Karpas-422 (cell line): ENCODE data around the gene CENPP. TPM values are rescaled to one million over a fixed set of nuclear protein-coding genes. Genes with fewer than 3 reads are reported as not detected.

Experiments used
- DNase-seq: peaks from one replicate; pipeline ENCODE4 v3.0.0-alpha.2; 2015
- H2AFZ ChIP-seq: fragments of 200-600 bp; sonication (generic); 2 replicates; pipeline ENCODE4 v1.6.1; 2014; ENCODE audit warnings: antibody characterized with exemption, low read length, mixed read lengths
- H3K27ac ChIP-seq: fragments of 200-600 bp; sonication (generic); 2 replicates; pipeline ENCODE4 v1.5.1; 2014; ENCODE audit warnings: mild to moderate bottlenecking, low read length, moderate library complexity
- H3K27me3 ChIP-seq: fragments of 200-600 bp; sonication (generic); 2 replicates; pipeline ENCODE4 v1.6.1; 2014; ENCODE audit warnings: low read length, mixed read lengths
- H3K36me3 ChIP-seq: fragments of 200-600 bp; sonication (generic); 2 replicates; pipeline ENCODE4 v1.6.1; 2014; ENCODE audit warnings: low read length, mixed read lengths; ENCODE audit not compliant: insufficient read depth
- H3K4me1 ChIP-seq: fragments of 200-600 bp; sonication (generic); 2 replicates; pipeline ENCODE4 v1.6.1; 2014; ENCODE audit warnings: mild to moderate bottlenecking, low read length, mixed read lengths
- H3K4me2 ChIP-seq: fragments of 200-600 bp; sonication (generic); 2 replicates; pipeline ENCODE4 v1.6.1; 2014; ENCODE audit warnings: low read length, low read depth, mild to moderate bottlenecking; ENCODE audit not compliant: poor library complexity, severe bottlenecking
- H3K4me3 ChIP-seq: fragments of 200-600 bp; sonication (generic); 2 replicates; pipeline ENCODE4 v1.5.1; 2014; ENCODE audit warnings: mild to moderate bottlenecking, antibody characterized with exemption, low read length, mixed read lengths
- H3K79me2 ChIP-seq: fragments of 200-600 bp; sonication (generic); 2 replicates; pipeline ENCODE4 v1.6.1; 2014; ENCODE audit warnings: mild to moderate bottlenecking, low read length, mixed read lengths
- H3K9ac ChIP-seq: fragments of 200-600 bp; sonication (generic); 2 replicates; pipeline ENCODE4 v1.6.0; 2014; ENCODE audit warnings: low read length
- H3K9me2 ChIP-seq: fragments of 200-600 bp; sonication (generic), shearing (Covaris generic); replicated peaks from 2 replicates; pipeline ENCODE4 v1.6.0; 2014; ENCODE audit warnings: mild to moderate bottlenecking, low read length, moderate library complexity; ENCODE audit not compliant: insufficient read depth
- H3K9me3 ChIP-seq: fragments of 300-700, 200-600 bp; sonication (generic); 2 replicates; pipeline ENCODE4 v1.6.1; 2014; ENCODE audit warnings: low read length, mixed read lengths
- H4K20me1 ChIP-seq: fragments of 200-600 bp; sonication (generic); 2 replicates; pipeline ENCODE4 v1.6.1; 2014; ENCODE audit warnings: mild to moderate bottlenecking, antibody characterized with exemption, low read length, low read depth; ENCODE audit not compliant: insufficient read depth
- total RNA-seq: library from RNA; depleted of rRNA; stranded (reverse); fragments of >200 nt; shearing (Covaris generic); gene quantifications from 2 replicates; pipeline ENCODE4 v1.2.3, GENCODE V29; 2014; ENCODE audit warnings: low replicate concordance

The CENPP gene
- total RNA-seq, 1 experiment from 2014 or later, result 12.6 TPM

DNA sequence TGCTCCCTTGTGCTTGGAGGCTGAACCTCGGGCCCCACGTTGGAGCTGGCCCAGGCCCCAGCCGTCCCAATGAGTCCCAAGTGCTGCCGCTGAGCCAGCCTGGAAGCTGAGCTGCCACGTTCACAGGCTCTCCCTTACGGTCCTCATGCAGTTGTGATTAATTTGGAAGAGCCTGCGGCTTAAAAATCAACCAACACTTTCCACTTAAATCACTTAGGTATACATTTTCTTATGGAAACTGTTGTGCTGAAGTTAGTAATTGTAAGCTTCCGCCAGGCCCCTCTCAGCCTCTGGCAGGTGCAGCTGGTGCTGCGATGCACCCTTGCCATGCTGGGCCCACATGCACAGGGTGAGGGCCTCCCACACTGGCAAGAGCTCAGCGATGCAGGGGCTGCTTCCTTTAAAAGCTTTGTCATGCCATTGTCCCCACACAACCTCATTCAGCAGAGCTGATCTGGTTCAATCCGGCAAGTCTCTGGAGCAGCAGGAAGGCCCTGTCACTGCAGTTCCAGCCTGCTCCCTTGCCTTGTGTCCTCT lies 283.2 kb downstream of the CENPP start:
- H3K27me3 ChIP-seq, result no peaks in the 10 kb centered on the region
- H3K9ac ChIP-seq, result no peak overlapping the region
- H3K9me3 ChIP-seq, result peaks cover 8% of the 10 kb centered on the region
- no peak overlapping the region for H3K4me3 ChIP-seq
- no peaks in the 10 kb centered on the region for H3K4me1 ChIP-seq
- no peak overlapping the region for H2AFZ ChIP-seq
- H3K4me2 ChIP-seq, result no peak overlapping the region
- H3K36me3 ChIP-seq, result peaks cover 24% of the 10 kb centered on the region
- no peaks in the 10 kb centered on the region for H4K20me1 ChIP-seq
- H3K9me2 ChIP-seq, result no peaks in the 10 kb centered on the region
- no peak overlapping the region for H3K27ac ChIP-seq
- no peak for DNase-seq
- H3K79me2 ChIP-seq, result no peaks in the 10 kb centered on the region

DNA sequence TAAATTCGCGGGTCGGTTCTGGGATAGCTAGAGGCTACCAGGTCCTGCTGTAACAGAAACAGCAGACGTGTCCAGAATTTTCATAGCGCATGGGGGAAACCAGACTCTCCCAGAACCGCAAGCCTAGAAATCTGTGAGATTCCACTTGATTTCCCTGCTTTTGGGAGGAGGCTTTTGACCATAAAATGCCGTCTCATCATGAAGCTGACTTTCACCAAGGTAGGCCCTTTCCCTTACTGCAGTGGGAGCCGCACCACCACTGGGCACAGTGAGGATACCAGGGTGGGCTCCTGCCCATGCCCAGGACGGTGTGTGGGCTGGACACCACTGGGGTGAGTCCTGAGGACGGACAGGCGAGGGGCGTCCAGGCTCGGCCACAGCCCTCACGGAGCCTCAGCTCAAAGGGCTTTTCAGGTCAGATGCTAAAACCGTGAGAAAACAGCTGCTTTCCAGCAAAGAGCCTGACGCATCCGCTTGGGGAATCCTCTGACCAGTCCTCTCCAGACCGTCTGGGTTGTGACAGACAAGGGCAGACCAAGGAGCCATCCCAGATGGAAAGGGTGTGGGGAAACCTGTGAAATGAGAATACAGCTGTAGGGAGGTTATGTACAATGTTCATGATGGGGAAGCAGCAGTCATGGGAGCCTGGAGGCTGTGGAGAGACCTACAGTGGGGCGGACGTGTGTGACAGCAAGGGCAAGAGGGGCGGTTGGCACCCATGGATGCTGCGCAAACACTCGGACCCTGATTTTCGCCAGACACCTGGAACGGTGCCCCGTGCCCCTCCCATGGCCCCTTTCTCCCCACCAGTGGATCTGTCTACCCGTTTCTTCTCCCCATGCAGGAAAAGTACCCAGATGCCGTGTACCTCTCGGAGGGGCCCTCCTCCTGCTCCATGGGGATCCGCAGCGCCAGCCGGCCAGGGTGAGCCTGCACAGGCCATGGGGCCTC lies 285.0 kb downstream of the CENPP start:
- Histone ChIP-seq H4K20me1 (no peaks in the 10 kb centered on the region), H3K27me3 (no peaks in the 10 kb centered on the region), H3K9me3 (no peaks in the 10 kb centered on the region), H3K4me2 (no peak overlapping the region), H3K9me2 (no peaks in the 10 kb centered on the region), H2AFZ (no peak overlapping the region), H3K36me3 (peaks cover 20% of the 10 kb centered on the region), H3K79me2 (no peaks in the 10 kb centered on the region), H3K4me3 (no peak overlapping the region), H3K4me1 (no peaks in the 10 kb centered on the region), H3K27ac (no peak overlapping the region), H3K9ac (no peak overlapping the region)
- no peak for DNase-seq

DNA sequence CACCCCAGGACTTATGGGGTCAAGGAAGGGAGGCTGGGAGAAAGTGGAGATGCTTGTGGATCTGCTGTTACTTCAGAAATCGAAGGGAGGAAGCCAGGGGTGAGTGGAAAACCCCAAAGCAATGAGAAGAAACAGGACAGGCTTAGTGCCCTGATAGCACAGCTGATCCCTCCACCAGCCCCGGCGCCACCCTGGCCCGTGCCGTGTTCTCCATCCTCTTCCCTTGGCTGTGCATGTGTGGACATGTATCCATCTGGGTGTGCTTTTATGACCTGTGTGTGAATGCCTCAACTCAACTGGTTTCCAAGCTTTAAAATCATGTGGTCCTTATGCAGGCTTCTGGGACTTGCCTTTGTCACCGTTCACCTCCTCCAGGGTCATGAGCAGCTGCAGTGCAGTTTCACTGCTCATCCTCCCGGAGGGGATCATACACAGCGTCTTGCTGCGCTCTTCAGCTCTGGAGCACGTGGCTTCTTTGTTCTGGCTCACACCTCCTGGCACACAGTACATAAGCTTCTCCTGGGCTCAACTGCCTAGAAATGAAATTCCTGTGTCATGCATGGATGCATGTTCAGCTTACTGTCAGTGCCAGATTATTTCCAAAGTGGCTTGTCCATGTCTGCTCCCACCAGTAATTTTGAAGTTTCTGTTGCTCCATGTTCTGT lies 286.0 kb downstream of the CENPP start:
- Histone ChIP-seq H4K20me1 (0 out of 2 replicates have a peak, but pooled peaks cover 2% of the 10 kb centered on the region), H3K36me3 (peaks cover 24% of the 10 kb centered on the region), H3K4me1 (no peaks in the 10 kb centered on the region)

DNA sequence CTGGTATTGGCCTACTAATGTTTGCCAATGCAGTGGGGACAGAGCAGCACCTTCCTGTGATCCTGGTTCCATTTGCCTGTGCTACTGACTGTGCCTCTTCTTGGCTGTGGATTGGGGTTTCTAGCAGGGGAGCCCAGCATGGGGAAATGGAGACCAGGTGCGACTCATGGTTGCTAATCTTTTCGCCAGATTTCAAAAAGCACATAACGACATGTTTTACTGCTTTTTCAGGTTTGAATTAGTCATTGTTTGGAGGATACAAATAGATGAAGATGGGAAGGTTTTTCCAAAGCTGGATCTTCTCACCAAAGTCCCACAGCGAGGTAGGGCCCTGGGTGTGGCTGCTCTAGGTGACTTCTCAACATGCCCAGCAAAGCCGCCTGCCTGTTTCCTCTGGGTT lies 286.5 kb downstream of the CENPP start:
- DNase-seq, result no peak
- Histone ChIP-seq H2AFZ (no peak overlapping the region), H3K36me3 (peaks cover 24% of the 10 kb centered on the region), H3K27ac (no peak overlapping the region), H3K9ac (no peak overlapping the region), H3K4me1 (no peaks in the 10 kb centered on the region), H3K9me2 (no peaks in the 10 kb centered on the region), H3K9me3 (no peaks in the 10 kb centered on the region), H3K4me2 (no peak overlapping the region), H3K79me2 (no peaks in the 10 kb centered on the region), H3K4me3 (no peak overlapping the region), H4K20me1 (0 out of 2 replicates have a peak, but pooled peaks cover 2% of the 10 kb centered on the region), H3K27me3 (no peaks in the 10 kb centered on the region)

More for the DNA sequence above, 286.0 kb downstream of the CENPP start:
- Histone ChIP-seq H3K9me2 (no peaks in the 10 kb centered on the region), H3K4me3 (no peak overlapping the region), H3K27ac (no peak overlapping the region), H3K4me2 (no peak overlapping the region), H3K79me2 (no peaks in the 10 kb centered on the region), H3K9ac (no peak overlapping the region), H3K9me3 (no peaks in the 10 kb centered on the region), H2AFZ (no peak overlapping the region), H3K27me3 (no peaks in the 10 kb centered on the region)
- no peak for DNase-seq

DNA sequence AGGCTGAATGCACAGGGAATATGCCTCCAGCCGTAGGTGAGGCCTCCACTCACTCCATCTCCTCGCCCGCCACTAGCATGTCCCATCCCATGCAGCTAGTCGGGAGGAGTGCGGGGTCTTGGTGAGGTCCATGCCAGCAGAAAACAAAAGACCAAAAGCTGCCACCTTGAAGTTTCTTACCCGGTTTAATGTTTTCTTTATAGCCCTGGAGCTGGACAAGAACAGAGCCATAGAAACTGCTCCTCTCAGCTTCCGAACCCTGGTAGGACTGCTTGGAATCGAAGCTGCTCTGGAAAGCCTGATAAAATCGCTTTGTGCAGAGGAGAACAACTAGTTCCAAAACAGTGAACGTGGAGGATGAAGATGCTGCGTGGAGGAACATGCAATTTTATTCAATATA lies 287.1 kb downstream of the CENPP start:
- Histone ChIP-seq H3K9me2 (no peaks in the 10 kb centered on the region), H3K4me2 (no peak overlapping the region), H3K9me3 (no peaks in the 10 kb centered on the region), H3K4me1 (no peaks in the 10 kb centered on the region), H4K20me1 (0 out of 2 replicates have a peak, but pooled peaks cover 2% of the 10 kb centered on the region), H3K9ac (no peak overlapping the region), H3K27ac (no peak overlapping the region), H3K27me3 (no peaks in the 10 kb centered on the region), H3K36me3 (peaks cover 25% of the 10 kb centered on the region), H2AFZ (no peak overlapping the region), H3K4me3 (no peak overlapping the region), H3K79me2 (no peaks in the 10 kb centered on the region)
- DNase-seq, result no peak

DNA sequence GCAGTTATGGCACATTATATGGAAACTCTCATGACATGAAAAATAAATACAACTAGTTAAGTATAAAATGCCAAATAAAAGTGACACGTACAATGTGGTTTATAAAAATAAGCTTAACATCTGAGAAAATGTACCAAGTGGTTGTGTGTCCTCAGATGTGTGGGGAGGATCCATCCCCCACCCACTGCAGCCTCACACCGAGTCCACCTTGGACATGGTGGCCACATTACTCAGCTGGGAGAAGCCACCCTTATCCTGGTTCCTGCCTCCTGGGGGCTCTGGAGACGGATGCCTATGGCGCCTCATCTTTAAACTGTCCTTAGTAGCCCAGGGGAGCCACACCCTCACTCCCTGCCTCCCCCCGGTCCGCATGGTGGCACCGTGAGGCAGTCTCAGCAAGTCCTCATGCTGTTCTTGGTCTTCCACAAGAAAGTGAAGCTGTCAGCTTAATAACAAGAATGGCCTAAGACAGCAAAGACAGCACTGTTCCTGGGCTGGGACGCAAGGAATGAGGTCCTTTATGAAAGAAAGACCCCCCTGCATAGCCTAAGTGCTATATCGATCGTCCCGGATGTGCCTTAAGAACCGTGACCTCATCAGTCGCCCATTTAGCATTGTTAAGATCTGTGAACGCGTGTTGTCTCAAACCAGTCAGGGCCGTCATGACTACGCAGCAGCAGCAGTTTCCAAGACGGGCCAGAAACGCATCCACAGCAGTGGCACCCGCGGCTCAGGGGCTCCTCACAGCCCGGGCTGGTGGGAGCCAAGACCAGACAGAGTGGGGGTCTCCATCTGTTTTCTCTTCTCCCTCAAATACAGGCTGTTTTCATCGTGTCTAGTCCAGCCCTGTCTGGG lies 287.7 kb downstream of the CENPP start:
- no peaks in the 10 kb centered on the region for H3K4me1 ChIP-seq
- no peak overlapping the region for H2AFZ ChIP-seq
- no peaks in the 10 kb centered on the region for H3K9me2 ChIP-seq
- H3K27ac ChIP-seq, result no peak overlapping the region
- H3K9ac ChIP-seq, result no peak overlapping the region
- H4K20me1 ChIP-seq, result 0 out of 2 replicates have a peak, but pooled peaks cover 2% of the 10 kb centered on the region
- H3K36me3 ChIP-seq, result peaks cover 29% of the 10 kb centered on the region
- H3K4me3 ChIP-seq, result no peak overlapping the region
- no peak overlapping the region for H3K4me2 ChIP-seq
- H3K79me2 ChIP-seq, result no peaks in the 10 kb centered on the region
- no peak for DNase-seq
- no peaks in the 10 kb centered on the region for H3K27me3 ChIP-seq
- H3K9me3 ChIP-seq, result no peaks in the 10 kb centered on the region

DNA sequence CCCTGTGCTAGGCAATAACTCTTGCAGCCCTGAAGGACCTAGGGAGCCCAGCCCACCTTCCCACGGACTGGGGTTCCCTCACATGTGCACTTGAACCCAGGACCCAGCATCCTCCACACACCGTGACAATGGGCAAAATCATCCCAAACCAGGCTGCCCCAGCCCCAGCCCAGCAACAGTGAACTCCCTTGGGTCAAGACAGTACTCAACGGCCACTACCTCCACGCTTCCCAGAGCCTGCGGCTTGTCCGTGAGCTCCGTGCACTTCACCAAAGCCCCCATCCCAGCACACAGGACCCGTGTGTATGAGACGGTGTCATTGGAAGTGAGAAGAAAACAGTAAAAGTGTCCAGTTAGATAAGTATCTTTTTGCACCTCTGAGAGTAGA lies 288.4 kb downstream of the CENPP start:
- peaks cover 35% of the 10 kb centered on the region for H3K36me3 ChIP-seq
- H3K4me2 ChIP-seq, result no peak overlapping the region
- H3K27ac ChIP-seq, result no peak overlapping the region
- H3K4me1 ChIP-seq, result no peaks in the 10 kb centered on the region
- H3K4me3 ChIP-seq, result no peak overlapping the region
- H2AFZ ChIP-seq, result no peak overlapping the region
- H3K9ac ChIP-seq, result no peak overlapping the region
- no peaks in the 10 kb centered on the region for H3K9me3 ChIP-seq
- DNase-seq, result no peak
- no peaks in the 10 kb centered on the region for H3K79me2 ChIP-seq
- H3K9me2 ChIP-seq, result no peaks in the 10 kb centered on the region
- H4K20me1 ChIP-seq, result 0 out of 2 replicates have a peak, but pooled peaks cover 2% of the 10 kb centered on the region
- H3K27me3 ChIP-seq, result no peaks in the 10 kb centered on the region
